ENCODE data around the gene EVL.

The EVL gene

GRCh38 chr14:100149851-100150611 is 84.8 kb downstream of the EVL start:
- TF ChIP-seq CTCF (IDR thresholded peaks at IDR 0.05; ENCODE audit: low read depth, low read length) (no peak), EZH2phosphoT487 (IDR thresholded peaks at IDR 0.05; ENCODE audit: low read depth) (no peak)
- H3K9ac ChIP-seq (ENCODE audit: low read length), result no peak overlapping the region
- H3K27me3 ChIP-seq (ENCODE audit: low read depth, low read length), result no peaks in the 10 kb centered on the region
- H3K9me3 ChIP-seq (ENCODE audit: insufficient read depth, low read length), result no peaks in the 10 kb centered on the region
- no peak overlapping the region for H3K4me3 ChIP-seq (ENCODE audit: low read length)
- H4K20me1 ChIP-seq (ENCODE audit: insufficient read depth, low read length), result no peaks in the 10 kb centered on the region
- no peaks in the 10 kb centered on the region for H3K79me2 ChIP-seq (ENCODE audit: low read length)
- no peaks in the 10 kb centered on the region for H3K36me3 ChIP-seq (replicated peaks; ENCODE audit: low read depth, low read length)
- no peak overlapping the region for H3K27ac ChIP-seq (ENCODE audit: low read length)
- peaks cover 11% of the 10 kb centered on the region for H3K4me1 ChIP-seq (ENCODE audit: low read length)
- H3K4me2 ChIP-seq (ENCODE audit: low read length), result no peak overlapping the region
- no peak overlapping the region for H2AFZ ChIP-seq (ENCODE audit: low read depth, low read length)

GRCh38 chr14:100150932-100151587 is 85.8 kb downstream of the EVL start:
- peaks cover 11% of the 10 kb centered on the region for H3K4me1 ChIP-seq (ENCODE audit: low read length)
- H3K79me2 ChIP-seq (ENCODE audit: low read length), result no peaks in the 10 kb centered on the region
- no peak overlapping the region for H3K27ac ChIP-seq (ENCODE audit: low read length)
- no peak overlapping the region for H3K9ac ChIP-seq (ENCODE audit: low read length)
- TF ChIP-seq EZH2phosphoT487 (IDR thresholded peaks at IDR 0.05; ENCODE audit: low read depth) (no peak), CTCF (IDR thresholded peaks at IDR 0.05; ENCODE audit: low read depth, low read length) (no peak)
- H4K20me1 ChIP-seq (ENCODE audit: insufficient read depth, low read length), result no peaks in the 10 kb centered on the region
- no peak overlapping the region for H2AFZ ChIP-seq (ENCODE audit: low read depth, low read length)
- no peaks in the 10 kb centered on the region for H3K27me3 ChIP-seq (ENCODE audit: low read depth, low read length)
- no peaks in the 10 kb centered on the region for H3K9me3 ChIP-seq (ENCODE audit: insufficient read depth, low read length)
- H3K4me2 ChIP-seq (ENCODE audit: low read length), result no peak overlapping the region
- no peak overlapping the region for H3K4me3 ChIP-seq (ENCODE audit: low read length)
- no peaks in the 10 kb centered on the region for H3K36me3 ChIP-seq (replicated peaks; ENCODE audit: low read depth, low read length)

- no peaks in the 10 kb centered on the region for H4K20me1 ChIP-seq (ENCODE audit: insufficient read depth, low read length)
- TF ChIP-seq CTCF (IDR thresholded peaks at IDR 0.05; ENCODE audit: low read depth, low read length) (no peak), EZH2phosphoT487 (IDR thresholded peaks at IDR 0.05; ENCODE audit: low read depth) (no peak)
- H3K9me3 ChIP-seq (ENCODE audit: insufficient read depth, low read length), result no peaks in the 10 kb centered on the region
- no peak overlapping the region for H3K4me2 ChIP-seq (ENCODE audit: low read length)
- no peaks in the 10 kb centered on the region for H3K79me2 ChIP-seq (ENCODE audit: low read length)
- H3K27me3 ChIP-seq (ENCODE audit: low read depth, low read length), result no peaks in the 10 kb centered on the region
- no peaks in the 10 kb centered on the region for H3K36me3 ChIP-seq (replicated peaks; ENCODE audit: low read depth, low read length)
- no peak overlapping the region for H2AFZ ChIP-seq (ENCODE audit: low read depth, low read length)
- H3K9ac ChIP-seq (ENCODE audit: low read length), result no peak overlapping the region
- no peak overlapping the region for H3K4me3 ChIP-seq (ENCODE audit: low read length)
- peaks cover 9% of the 10 kb centered on the region for H3K4me1 ChIP-seq (ENCODE audit: low read length)
- no peak overlapping the region for H3K27ac ChIP-seq (ENCODE audit: low read length)
Observed at GRCh38 chr14:100152091-100152490, 86.9 kb downstream of the EVL start.

GRCh38 chr14:100153560-100153959 is 88.3 kb downstream of the EVL start:
- Histone ChIP-seq H3K9ac (ENCODE audit: low read length) (no peak overlapping the region), H2AFZ (ENCODE audit: low read depth, low read length) (no peak overlapping the region), H3K36me3 (replicated peaks; ENCODE audit: low read depth, low read length) (no peaks in the 10 kb centered on the region), H3K4me3 (ENCODE audit: low read length) (no peak overlapping the region), H3K9me3 (ENCODE audit: insufficient read depth, low read length) (no peaks in the 10 kb centered on the region), H3K27me3 (ENCODE audit: low read depth, low read length) (no peaks in the 10 kb centered on the region), H3K4me1 (ENCODE audit: low read length) (peaks cover 8% of the 10 kb centered on the region), H3K79me2 (ENCODE audit: low read length) (no peaks in the 10 kb centered on the region), H3K27ac (ENCODE audit: low read length) (no peak overlapping the region), H4K20me1 (ENCODE audit: insufficient read depth, low read length) (no peaks in the 10 kb centered on the region), H3K4me2 (ENCODE audit: low read length) (no peak overlapping the region)
- TF ChIP-seq CTCF (IDR thresholded peaks at IDR 0.05; ENCODE audit: low read depth, low read length) (no peak), EZH2phosphoT487 (IDR thresholded peaks at IDR 0.05; ENCODE audit: low read depth) (no peak)
